Stomach smooth muscle (tissue), 2 donors: Measurements from ENCODE around the gene FBXO47.
"Not testable (repeated sequence)": the region's sequence is repeated elsewhere in the genome, so short reads cannot be mapped to it uniquely, and the experiment has no call there.

Experiments used
- H3K27ac ChIP-seq: one replicate; pipeline ENCODE4 v1.7.0; 2013; ENCODE audit warnings: mild to moderate bottlenecking, low read length, inconsistent platforms
- H3K27me3 ChIP-seq, 2 donors: one replicate each; pipeline ENCODE4 v1.7.0; 2013; ENCODE audit warnings: low read length in 2 of 2; ENCODE audit not compliant: insufficient read depth in 2 of 2, control insufficient read depth in 1 of 2
- H3K36me3 ChIP-seq, 2 donors: one replicate each; pipeline ENCODE4 v1.7.0; 2013; ENCODE audit warnings: low read length in 2 of 2; ENCODE audit not compliant: control insufficient read depth in 2 of 2, insufficient read depth in 2 of 2
- H3K4me1 ChIP-seq: one replicate; pipeline ENCODE4 v1.7.0; 2013; ENCODE audit warnings: low read length; ENCODE audit not compliant: control insufficient read depth, insufficient read depth
- H3K4me3 ChIP-seq, 2 donors: one replicate each; pipeline ENCODE4 v1.7.0; 2013; ENCODE audit warnings: low read length in 2 of 2
- H3K9ac ChIP-seq, 2 donors: one replicate each; pipeline ENCODE4 v1.7.0; 2013; ENCODE audit warnings: low read length in 2 of 2, mild to moderate bottlenecking in 1 of 2
- H3K9me3 ChIP-seq, 2 donors: one replicate each; pipeline ENCODE4 v1.7.0; 2013; ENCODE audit warnings: low read length in 2 of 2; ENCODE audit not compliant: control insufficient read depth in 2 of 2
- donor health status: healthy.
- donor health status: Pancreatic carcinoma.

The FBXO47 gene

DNA sequence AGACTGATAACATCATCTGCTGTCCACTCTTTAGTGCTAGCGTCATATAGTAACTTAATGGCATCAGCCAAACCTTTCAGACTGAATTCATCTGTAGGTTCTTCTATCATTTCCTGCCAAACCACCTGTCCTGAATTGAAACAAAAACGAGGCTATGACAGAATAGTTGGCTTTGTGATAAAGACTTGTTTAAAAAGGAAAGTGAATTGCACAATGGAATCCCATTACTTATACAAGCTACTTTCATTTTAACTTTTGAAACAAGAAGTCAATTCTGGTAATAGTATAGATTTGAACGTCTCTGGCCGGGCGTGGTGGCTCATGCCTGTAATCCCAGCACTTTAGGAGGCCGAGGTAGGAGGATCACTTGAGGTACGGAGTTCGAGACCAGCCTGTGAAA is 23.6 kb downstream of the FBXO47 start:
- Histone ChIP-seq H3K27ac (no peak overlapping the region), H3K9ac (no peak overlapping the region), H3K27me3 (no peaks in the 10 kb centered on the region), H3K36me3 (no peaks in the 10 kb centered on the region), H3K9me3 (no peaks in the 10 kb centered on the region), H3K4me3 (no peak overlapping the region), H3K4me1 (no peaks in the 10 kb centered on the region)

DNA sequence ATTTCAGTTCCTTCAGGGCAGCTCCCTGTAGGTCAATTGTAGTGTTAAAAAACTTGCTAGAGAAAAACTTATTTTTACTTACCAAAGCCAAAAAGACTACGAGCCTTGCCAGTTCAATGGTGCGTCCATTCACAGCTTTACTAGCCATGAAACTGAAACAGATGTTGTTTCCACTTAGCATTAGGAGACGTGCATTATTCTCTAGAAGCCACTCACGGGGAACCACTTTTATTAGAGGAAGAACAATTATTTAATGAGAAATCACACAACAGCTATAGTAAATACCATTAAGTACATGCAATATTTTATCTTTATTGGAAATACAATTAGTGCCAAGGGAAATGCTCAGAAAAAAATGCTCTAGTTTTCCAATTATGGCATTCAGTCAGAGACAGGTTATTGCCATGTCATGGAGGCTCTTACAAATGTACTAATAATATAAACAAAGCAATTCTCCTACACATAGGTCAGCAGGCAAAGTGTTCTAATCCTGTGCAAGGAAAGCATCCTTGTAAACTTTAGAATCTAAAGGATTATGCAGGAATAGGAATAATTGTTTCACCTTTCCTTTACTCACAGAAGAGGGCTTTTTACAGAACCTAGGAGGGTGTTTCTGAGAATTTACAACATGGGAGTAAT is 24.4 kb downstream of the FBXO47 start:
- H3K27ac ChIP-seq, result no peak overlapping the region
- H3K9me3 ChIP-seq, result no peaks in the 10 kb centered on the region
- H3K27me3 ChIP-seq, result no peaks in the 10 kb centered on the region
- H3K4me1 ChIP-seq, result no peaks in the 10 kb centered on the region
- H3K36me3 ChIP-seq, result no peaks in the 10 kb centered on the region
- no peak overlapping the region for H3K4me3 ChIP-seq
- no peak overlapping the region for H3K9ac ChIP-seq

DNA sequence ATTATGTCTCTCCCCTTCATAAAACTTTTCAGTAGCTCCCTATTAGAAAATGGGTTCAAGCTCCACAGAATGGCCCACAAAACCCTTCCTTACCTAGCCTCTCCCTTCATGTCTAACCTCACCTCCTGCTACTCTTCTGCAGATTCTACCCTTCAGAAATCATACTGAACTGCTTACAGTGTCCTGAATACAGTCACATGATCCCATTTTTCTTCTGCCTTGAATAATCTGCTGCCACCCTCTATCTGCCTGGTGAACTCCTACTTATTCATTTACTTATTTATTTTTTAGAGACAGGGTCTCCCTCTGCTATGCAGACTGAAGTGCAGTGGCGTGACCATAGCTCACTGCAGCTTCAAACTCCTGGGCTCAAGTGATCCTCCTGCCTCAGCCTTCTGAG is 26.8 kb downstream of the FBXO47 start:
- no peak overlapping the region for H3K27ac ChIP-seq

DNA sequence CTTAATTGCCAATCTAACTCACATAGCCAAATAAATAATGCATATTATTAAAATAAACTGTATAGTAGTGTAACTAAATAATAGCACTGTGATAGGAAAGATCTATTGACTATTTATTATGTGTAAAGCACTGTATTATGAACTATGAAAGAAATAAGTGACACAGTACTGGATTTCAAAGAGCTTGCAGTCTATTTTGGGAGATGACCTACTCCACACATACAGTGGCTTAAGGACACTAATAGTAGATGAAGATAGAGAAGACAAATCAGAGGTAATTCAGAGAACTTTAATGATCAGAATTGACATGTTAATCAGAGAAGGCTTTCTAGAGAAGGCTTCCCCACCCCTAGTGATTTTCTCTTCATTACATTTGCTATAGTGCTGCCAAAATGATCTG is 27.2 kb downstream of the FBXO47 start:
- Histone ChIP-seq H3K9me3 (no peaks in the 10 kb centered on the region), H3K27ac (no peak overlapping the region), H3K9ac (no peak overlapping the region), H3K36me3 (no peaks in the 10 kb centered on the region), H3K4me3 (no peak overlapping the region), H3K27me3 (no peaks in the 10 kb centered on the region), H3K4me1 (no peaks in the 10 kb centered on the region)

More for the DNA sequence above, 26.8 kb downstream of the FBXO47 start:
- Histone ChIP-seq H3K4me3 (no peak overlapping the region), H3K9me3 (no peaks in the 10 kb centered on the region), H3K27me3 (no peaks in the 10 kb centered on the region), H3K36me3 (no peaks in the 10 kb centered on the region), H3K4me1 (no peaks in the 10 kb centered on the region), H3K9ac (no peak overlapping the region)

DNA sequence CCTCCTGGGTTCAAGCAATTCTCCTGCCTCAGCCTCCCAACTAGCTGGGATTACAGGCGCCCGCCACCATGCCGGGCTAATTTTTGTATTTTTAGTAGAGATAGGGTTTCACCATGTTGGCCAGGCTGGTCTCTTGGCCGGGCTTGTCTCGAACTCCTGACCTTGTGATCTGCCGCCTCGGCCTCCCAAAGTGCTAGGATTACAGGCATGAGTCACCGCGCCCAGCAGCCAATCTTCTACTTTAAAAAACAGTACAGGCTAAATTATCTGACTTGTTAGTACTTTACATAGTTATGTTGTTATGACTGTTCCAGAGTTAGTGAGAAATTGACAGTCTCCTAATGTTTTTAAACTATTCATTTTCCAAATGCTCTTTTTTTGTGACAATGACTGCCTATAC is 33.2 kb downstream of the FBXO47 start:
- H3K4me3 ChIP-seq, H3K27me3 ChIP-seq, H3K27ac ChIP-seq, H3K9me3 ChIP-seq, H3K4me1 ChIP-seq, H3K9ac ChIP-seq, H3K36me3 ChIP-seq: not testable (repeated sequence)

DNA sequence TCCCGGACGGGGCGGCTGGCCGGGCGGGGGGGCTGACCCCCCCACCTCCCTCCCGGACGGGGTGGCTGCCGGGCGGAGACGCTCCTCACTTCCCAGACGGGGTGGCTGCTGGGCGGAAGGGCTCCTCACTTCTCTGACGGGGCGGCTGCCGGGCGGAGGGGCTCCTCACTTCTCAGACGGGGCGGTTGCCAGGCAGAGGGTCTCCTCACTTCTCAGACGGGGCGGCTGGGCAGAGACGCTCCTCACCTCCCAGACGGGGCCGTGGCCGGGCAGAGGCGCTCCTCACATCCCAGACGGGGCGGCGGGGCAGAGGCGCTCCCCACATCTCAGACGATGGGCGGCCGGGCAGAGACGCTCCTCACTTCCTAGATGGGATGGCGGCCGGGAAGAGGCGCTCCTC is 36.4 kb downstream of the FBXO47 start:
- H3K9ac ChIP-seq, H3K9me3 ChIP-seq, H3K4me3 ChIP-seq, H3K4me1 ChIP-seq, H3K27ac ChIP-seq, H3K27me3 ChIP-seq, H3K36me3 ChIP-seq: not testable (repeated sequence)

DNA sequence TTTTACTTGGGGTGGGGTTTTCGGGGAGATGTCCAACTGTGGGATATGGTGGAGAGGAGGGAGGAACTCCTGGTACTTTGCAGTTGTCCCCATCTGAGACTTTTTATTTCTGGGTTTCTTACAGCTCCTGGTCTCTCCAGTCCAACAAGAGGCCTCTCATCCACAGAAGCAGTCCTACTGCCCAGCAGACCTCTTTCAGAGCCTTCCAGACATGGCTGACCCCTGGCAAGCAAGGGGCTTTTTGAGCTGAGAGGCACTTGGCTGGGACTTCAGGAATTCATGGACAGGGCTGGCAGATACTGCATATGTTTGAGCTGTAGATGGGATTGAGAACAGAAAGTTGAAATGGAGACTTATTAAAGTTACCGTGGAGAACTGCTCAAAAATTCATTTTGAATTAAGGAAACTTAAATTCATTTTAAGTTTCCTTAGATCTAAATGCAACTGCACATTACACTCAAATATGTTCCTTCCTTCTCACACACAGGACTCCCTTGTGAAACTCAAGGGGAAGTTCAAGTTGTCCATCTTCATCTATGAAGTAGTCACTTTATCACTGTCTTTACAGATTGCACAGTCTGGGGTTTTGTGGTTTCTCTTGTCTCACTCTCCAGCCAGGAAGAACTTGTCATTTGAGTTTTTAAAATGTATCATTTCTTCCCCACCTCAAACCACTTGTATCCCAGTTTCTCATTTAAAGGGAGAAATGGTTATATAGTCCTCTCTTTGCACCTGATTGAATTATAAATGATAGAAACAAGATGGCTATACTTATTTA is 40.7 kb downstream of the FBXO47 start:
- H3K27ac ChIP-seq, result no peak overlapping the region
- H3K36me3 ChIP-seq, result no peaks in the 10 kb centered on the region
- H3K9ac ChIP-seq, result peak overlapping the region in 1 of 2 donors; percentile 12
- no peaks in the 10 kb centered on the region for H3K27me3 ChIP-seq
- H3K4me1 ChIP-seq, result peaks cover 27% of the 10 kb centered on the region
- no peaks in the 10 kb centered on the region for H3K9me3 ChIP-seq
- no peak overlapping the region for H3K4me3 ChIP-seq

DNA sequence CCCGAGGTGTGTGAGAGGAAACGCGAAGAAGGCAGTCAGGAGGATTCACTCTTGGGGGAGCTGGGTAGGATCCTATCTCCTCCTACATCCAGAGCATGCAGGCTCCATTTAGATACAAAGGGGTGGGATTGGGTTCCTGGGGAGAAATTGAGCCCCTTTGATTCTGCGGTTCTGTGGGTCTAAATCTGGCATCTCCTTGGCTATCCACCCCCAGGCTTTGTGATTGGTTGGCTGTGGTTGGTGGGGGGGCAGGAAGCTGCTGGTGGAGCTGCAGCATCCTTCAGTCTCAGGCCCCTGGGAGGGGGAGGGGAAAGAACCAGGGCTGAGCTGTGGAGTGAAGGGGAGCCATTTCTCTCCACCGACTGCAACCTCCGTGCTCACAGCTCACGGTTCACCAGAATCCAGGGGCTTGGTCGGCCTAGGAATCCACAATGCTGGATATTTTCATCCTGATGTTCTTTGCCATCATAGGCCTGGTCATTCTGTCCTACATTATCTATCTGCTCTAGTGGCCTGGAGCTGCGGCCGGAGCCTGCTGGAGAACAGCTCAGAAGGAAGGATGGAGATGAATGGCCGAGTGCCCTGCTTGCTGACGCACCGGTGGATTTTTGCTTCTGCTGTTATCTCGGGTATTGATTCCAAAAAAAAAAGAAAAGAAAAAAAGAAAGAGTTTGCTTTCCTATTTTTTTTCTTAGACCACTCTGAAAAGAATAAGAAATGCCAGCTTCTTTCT is 41.8 kb downstream of the FBXO47 start, which contains the start of gene LASP1NB:
TSS of gene LASP1NB (plus strand) at position 352 of the 733 bp plus-strand sequence.
- peak within 1 kb of the TSS in 1 of 2 donors; percentile 12 for H3K9ac ChIP-seq
- peak within 1 kb of the TSS; percentile 51 to 60 for H3K4me3 ChIP-seq
- H3K36me3 ChIP-seq, result peaks cover 0 to under 1% of the 10 kb centered on the region in 2 donors
- peak within 1 kb of the TSS; percentile 18 for H3K27ac ChIP-seq
- H3K27me3 ChIP-seq, result no peaks in the 10 kb centered on the region
- no peaks in the 10 kb centered on the region for H3K9me3 ChIP-seq
- peaks cover 37% of the 10 kb centered on the region for H3K4me1 ChIP-seq

DNA sequence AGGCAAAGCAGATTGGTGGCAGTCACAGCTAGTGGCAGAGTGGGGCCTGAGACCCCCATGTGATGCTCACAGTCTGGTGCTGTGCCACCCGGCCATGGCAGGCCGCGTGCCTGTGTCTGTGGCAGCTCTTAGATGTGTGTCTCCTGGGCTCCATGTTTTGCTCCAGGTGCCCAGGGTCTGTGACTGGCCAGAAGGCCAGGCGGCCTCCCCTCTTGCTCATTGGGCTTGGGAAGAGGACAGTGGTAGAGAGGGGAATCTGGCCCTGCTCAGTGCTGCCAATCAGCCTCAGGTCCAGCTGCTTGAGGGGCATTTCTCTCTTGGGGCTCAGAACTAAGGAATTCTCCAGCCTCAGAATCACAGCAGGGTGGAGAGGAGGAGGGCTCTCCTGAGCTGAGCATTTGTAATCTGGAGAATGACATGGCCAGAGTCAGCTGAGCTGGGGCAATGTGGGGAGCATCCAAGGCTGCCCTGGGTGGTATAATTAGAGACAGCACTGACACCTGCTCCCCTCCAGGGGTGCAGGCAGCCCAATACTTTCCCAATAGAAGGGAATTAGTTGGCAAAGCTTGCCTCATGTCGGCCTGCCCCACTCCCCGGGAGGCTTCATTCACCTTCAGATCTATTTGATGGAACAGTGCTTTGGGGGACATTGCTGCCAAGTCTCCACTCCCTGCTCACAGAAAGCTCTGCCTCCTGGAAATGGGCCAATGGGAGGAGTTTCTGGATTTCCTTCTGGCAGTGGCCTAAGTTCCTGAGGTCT is 44.5 kb downstream of the FBXO47 start:
- Histone ChIP-seq H3K4me1 (peaks cover 47% of the 10 kb centered on the region), H3K36me3 (peaks cover 14 to 15% of the 10 kb centered on the region in 2 donors), H3K27me3 (no peaks in the 10 kb centered on the region), H3K9ac (peak overlapping the region in 1 of 2 donors; percentile 41), H3K27ac (peak overlapping the region; percentile 64), H3K9me3 (no peaks in the 10 kb centered on the region), H3K4me3 (peak overlapping the region; percentile 29)

DNA sequence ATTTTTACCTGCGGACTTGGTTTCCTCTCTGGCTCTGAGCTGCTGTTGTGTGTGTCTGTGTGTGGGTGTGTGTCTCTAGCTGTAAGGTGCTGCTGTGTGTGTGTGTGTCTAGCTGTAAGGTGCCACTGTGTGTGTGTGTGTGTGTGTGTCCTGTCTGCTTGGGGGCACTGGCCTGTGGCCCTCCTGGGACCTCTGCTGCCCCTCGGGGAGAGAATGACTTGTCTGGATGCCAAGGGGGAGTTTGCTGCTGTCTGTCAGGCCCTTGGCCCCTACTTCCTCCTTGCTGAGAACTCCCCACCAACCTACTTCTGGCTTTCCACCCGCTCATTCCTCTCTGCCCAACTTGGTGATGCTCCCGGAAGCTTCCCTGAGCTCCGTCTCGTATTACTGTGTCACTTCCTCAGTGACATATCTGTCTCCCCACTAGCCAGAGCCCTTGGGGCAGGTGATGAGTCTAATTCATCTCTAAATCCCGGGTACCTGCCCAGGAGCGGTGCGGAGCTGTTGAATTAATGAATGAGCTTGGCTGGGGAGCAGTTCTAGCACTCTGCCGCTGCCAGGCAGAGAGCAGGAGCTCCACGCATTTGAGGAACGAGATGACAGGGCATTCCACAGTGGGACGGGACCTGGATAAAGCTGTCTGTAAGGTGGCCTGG is 45.3 kb downstream of the FBXO47 start:
- Histone ChIP-seq H3K9ac (no peak overlapping the region), H3K36me3 (peaks cover 15 to 21% of the 10 kb centered on the region in 2 donors), H3K9me3 (no peaks in the 10 kb centered on the region), H3K4me3 (no peak overlapping the region), H3K27ac (peak overlapping the region; percentile 64), H3K4me1 (peaks cover 47% of the 10 kb centered on the region), H3K27me3 (no peaks in the 10 kb centered on the region)
